HEK293 (cell line): ENCODE measurements around the gene KLHDC9.
A peak's percentile ranks its signal among the peaks of the same experiment; 100 is the strongest.

Experiments used
- BCL11A ChIP-seq: fragments of 450-650 bp; formaldehyde crosslinking; IDR thresholded peaks from 2 replicates; pipeline ENCODE4 v1.5.1; 2016; ENCODE audit warnings: low read depth, missing biosample characterization, missing genetic modification characterization
- EGR2 ChIP-seq: fragments of 450-650 bp; formaldehyde crosslinking; IDR thresholded peaks from 2 replicates; pipeline ENCODE4 v1.5.1; 2016; ENCODE audit warnings: low read depth, missing biosample characterization, missing genetic modification characterization
- GFI1B ChIP-seq: fragments of 450-650 bp; formaldehyde crosslinking; IDR thresholded peaks from 2 replicates; pipeline ENCODE4 v1.5.1; 2016; ENCODE audit warnings: missing biosample characterization, missing genetic modification characterization
- GLIS2 ChIP-seq: fragments of 450-650 bp; formaldehyde crosslinking; IDR thresholded peaks from 2 replicates; pipeline ENCODE4 v1.5.1; 2016; ENCODE audit warnings: missing biosample characterization, missing genetic modification characterization
- HOXC10 ChIP-seq: sonication (generic); formaldehyde crosslinking; IDR thresholded peaks from 2 replicates; pipeline ENCODE4 v1.8.1; 2023; ENCODE audit warnings: mild to moderate bottlenecking, missing genetic modification reagents
- KLF1 ChIP-seq: fragments of 450-650 bp; formaldehyde crosslinking; IDR thresholded peaks from 2 replicates; pipeline ENCODE4 v1.5.1; 2016; ENCODE audit warnings: missing biosample characterization, missing genetic modification characterization
- KLF16 ChIP-seq: fragments of 450-650 bp; formaldehyde crosslinking; IDR thresholded peaks from 2 replicates; pipeline ENCODE4 v1.5.1; 2017; ENCODE audit warnings: missing biosample characterization, missing genetic modification characterization
- KLF9 ChIP-seq: fragments of 450-650 bp; formaldehyde crosslinking; IDR thresholded peaks from 2 replicates; pipeline ENCODE4 v1.5.1; 2016; ENCODE audit warnings: missing biosample characterization, missing genetic modification characterization, low read depth
- MZF1 ChIP-seq: fragments of 450-650 bp; formaldehyde crosslinking; IDR thresholded peaks from 2 replicates; pipeline ENCODE4 v1.5.1; 2017; ENCODE audit warnings: missing biosample characterization, missing genetic modification characterization, borderline replicate concordance
- OVOL3 ChIP-seq: fragments of 450-650 bp; formaldehyde crosslinking; IDR thresholded peaks from 2 replicates; pipeline ENCODE4 v1.5.1; 2016; ENCODE audit warnings: missing biosample characterization, missing genetic modification characterization
- SP2 ChIP-seq: fragments of 450-650 bp; formaldehyde crosslinking; IDR thresholded peaks from 2 replicates; pipeline ENCODE4 v1.5.1; 2016; ENCODE audit warnings: missing biosample characterization, missing genetic modification characterization
- TCF7L2 ChIP-seq: IDR thresholded peaks from 2 replicates; pipeline ENCODE4 v1.6.1; 2011; ENCODE audit warnings: low read depth, mild to moderate bottlenecking, inconsistent platforms, low read length, moderate library complexity, borderline replicate concordance
- ZBTB48 ChIP-seq: fragments of 450-650 bp; formaldehyde crosslinking; IDR thresholded peaks from 2 replicates; pipeline ENCODE4 v1.5.1; 2016; ENCODE audit warnings: missing biosample characterization, missing genetic modification characterization
- ZBTB7A ChIP-seq: fragments of 450-650 bp; formaldehyde crosslinking; IDR thresholded peaks from 2 replicates; pipeline ENCODE4 v1.5.1; 2016; ENCODE audit warnings: low read depth, missing biosample characterization, missing genetic modification characterization
- ZFHX2 ChIP-seq: fragments of 450-650 bp; formaldehyde crosslinking; conservative IDR thresholded peaks from 2 replicates; pipeline ENCODE4 v1.5.1; 2016; ENCODE audit warnings: missing biosample characterization, missing genetic modification characterization
- ZIC2 ChIP-seq: fragments of 450-650 bp; formaldehyde crosslinking; IDR thresholded peaks from 2 replicates; pipeline ENCODE4 v1.5.1; 2016; ENCODE audit warnings: missing biosample characterization, missing genetic modification characterization
- ZNF121 ChIP-seq: fragments of 450-650 bp; formaldehyde crosslinking; IDR thresholded peaks from 2 replicates; pipeline ENCODE4 v1.5.1; 2016; ENCODE audit warnings: missing biosample characterization, missing genetic modification characterization
- ZNF155 ChIP-seq: fragments of 450-650 bp; formaldehyde crosslinking; IDR thresholded peaks from 2 replicates; pipeline ENCODE4 v1.5.1; 2016; ENCODE audit warnings: missing biosample characterization, missing genetic modification characterization
- ZNF157 ChIP-seq: fragments of 450-650 bp; formaldehyde crosslinking; IDR thresholded peaks from 2 replicates; pipeline ENCODE4 v1.5.1; 2016; ENCODE audit warnings: missing biosample characterization, missing genetic modification characterization
- ZNF2 ChIP-seq: fragments of 450-650 bp; formaldehyde crosslinking; IDR thresholded peaks from 2 replicates; pipeline ENCODE4 v1.5.1; 2016; ENCODE audit warnings: missing biosample characterization, missing genetic modification characterization
- ZNF24 ChIP-seq: fragments of 450-650 bp; formaldehyde crosslinking; IDR thresholded peaks from 2 replicates; pipeline ENCODE4 v1.5.1; 2016; ENCODE audit warnings: missing biosample characterization, missing genetic modification characterization
- ZNF324 ChIP-seq: fragments of 450-650 bp; formaldehyde crosslinking; IDR thresholded peaks from 2 replicates; pipeline ENCODE4 v1.5.1; 2016; ENCODE audit warnings: missing biosample characterization, missing genetic modification characterization
- ZNF335 ChIP-seq: fragments of 450-650 bp; formaldehyde crosslinking; conservative IDR thresholded peaks from 2 replicates; pipeline ENCODE4 v1.5.1; 2016; ENCODE audit warnings: missing biosample characterization, missing genetic modification characterization
- ZNF366 ChIP-seq: fragments of 450-650 bp; formaldehyde crosslinking; conservative IDR thresholded peaks from 2 replicates; pipeline ENCODE4 v1.5.1; 2016; ENCODE audit warnings: missing biosample characterization, missing genetic modification characterization
- ZNF530 ChIP-seq: fragments of 450-650 bp; formaldehyde crosslinking; IDR thresholded peaks from 2 replicates; pipeline ENCODE4 v1.5.1; 2016; ENCODE audit warnings: low read depth, missing biosample characterization, missing genetic modification characterization
- ZNF785 ChIP-seq: fragments of 450-650 bp; formaldehyde crosslinking; IDR thresholded peaks from 2 replicates; pipeline ENCODE4 v1.5.1; 2016; ENCODE audit warnings: missing biosample characterization, missing genetic modification characterization
- ZNF792 ChIP-seq: fragments of 450-650 bp; formaldehyde crosslinking; IDR thresholded peaks from 2 replicates; pipeline ENCODE4 v1.5.1; 2016; ENCODE audit warnings: missing biosample characterization, missing genetic modification characterization
- TF ChIP-seq, protein P1 (sequence below): fragments of 450-650 bp; formaldehyde crosslinking; IDR thresholded peaks from 2 replicates; pipeline ENCODE4 v1.5.1; 2017; ENCODE audit warnings: missing biosample characterization, missing genetic modification characterization
- TF ChIP-seq, protein P2 (sequence below): fragments of 450-650 bp; formaldehyde crosslinking; IDR thresholded peaks from 2 replicates; pipeline ENCODE4 v1.5.1; 2016; ENCODE audit warnings: missing biosample characterization, missing genetic modification characterization
- TF ChIP-seq, protein P3 (sequence below): fragments of 450-650 bp; formaldehyde crosslinking; optimal IDR thresholded peaks from 2 replicates; pipeline ENCODE3; 2016; ENCODE audit warnings: missing biosample characterization, mild to moderate bottlenecking, missing genetic modification characterization
- TF ChIP-seq, protein P4 (sequence below): fragments of 450-650 bp; formaldehyde crosslinking; IDR thresholded peaks from 2 replicates; pipeline ENCODE4 v1.5.1; 2016; ENCODE audit warnings: missing biosample characterization, missing genetic modification characterization
- TF ChIP-seq, protein P5 (sequence below): fragments of 450-650 bp; formaldehyde crosslinking; IDR thresholded peaks from 2 replicates; pipeline ENCODE4 v1.5.1; 2016; ENCODE audit warnings: missing biosample characterization, missing genetic modification characterization

Gene KLHDC9

DNA sequence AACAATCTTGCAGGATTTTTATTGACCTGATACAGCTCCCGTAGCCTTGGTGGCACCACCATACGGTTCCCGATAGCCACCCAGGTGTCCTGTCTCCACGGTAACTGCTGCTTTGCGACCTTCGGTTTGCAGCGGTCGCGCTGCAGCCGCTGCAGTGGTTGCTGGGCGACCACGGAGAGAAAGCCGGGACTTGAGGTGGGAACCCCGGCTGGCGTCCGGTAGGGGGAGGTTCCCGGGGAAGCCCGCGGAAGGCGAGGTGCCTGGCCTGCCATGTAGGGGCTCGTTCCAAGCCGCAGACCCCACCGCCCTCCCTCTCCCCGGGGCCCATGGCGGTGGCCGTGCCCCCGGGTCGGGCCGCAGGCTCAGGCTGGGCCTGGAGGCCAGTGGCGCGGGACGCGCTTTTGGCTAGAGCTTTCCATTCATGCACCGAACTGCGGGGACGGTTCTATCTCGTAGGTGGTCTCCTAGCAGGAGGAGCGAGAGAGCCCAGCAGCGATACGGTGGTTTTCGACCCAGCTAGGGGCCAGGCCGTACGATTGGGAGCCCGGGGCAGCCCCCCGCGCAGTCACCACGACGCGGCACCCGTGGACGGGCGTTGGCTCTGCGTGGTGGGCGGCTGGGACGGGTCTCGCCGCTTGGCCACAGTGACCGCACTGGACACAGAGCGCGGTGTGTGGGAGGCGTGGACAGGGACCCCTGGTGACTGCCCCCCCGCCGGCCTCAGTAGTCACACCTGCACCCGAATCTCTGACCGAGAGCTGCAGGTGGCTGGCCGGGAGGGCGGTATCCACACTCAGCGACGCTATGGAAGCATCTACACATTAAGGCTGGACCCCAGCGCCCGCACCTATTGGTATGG lies at the start of gene KLHDC9 (continued):
- TF ChIP-seq KLF1 (tag by site-specific recombination) (no peak), ZNF792 (tag by site-specific recombination) (no peak), ZNF366 (tag by site-specific recombination) (no peak), OVOL3 (tag by site-specific recombination) (no peak), BCL11A (tag by site-specific recombination) (no peak), ZNF324 (tag by site-specific recombination) (no peak), EGR2 (tag by site-specific recombination) (peak; percentile 33; the same call in 1 of the 2 replicates), GFI1B (no peak), ZNF2 (tag by site-specific recombination) (0 out of 2 replicates have a peak, but pooled peaks have one; percentile 14), KLF16 (no peak), HOXC10 (CRISPR knock-in tag) (no peak), MZF1 (tag by site-specific recombination) (no peak), ZBTB48 (tag by site-specific recombination) (peak; percentile 3; the same call in 1 of the 2 replicates), GLIS2 (tag by site-specific recombination) (peak; percentile 62), ZNF785 (tag by site-specific recombination) (no peak), ZNF121 (tag by site-specific recombination) (no peak), ZNF155 (tag by site-specific recombination) (no peak), ZNF157 (tag by site-specific recombination) (no peak), TCF7L2 (no peak), ZNF335 (tag by site-specific recombination) (peak; percentile 20; the same call in 1 of the 2 replicates), ZFHX2 (tag by site-specific recombination) (peak; percentile 47), ZIC2 (tag by site-specific recombination) (peak; percentile 35; the same call in 1 of the 2 replicates), ZBTB7A (tag by site-specific recombination) (peak; percentile 27; the same call in 1 of the 2 replicates), ZNF530 (tag by site-specific recombination) (no peak), ZNF24 (tag by site-specific recombination) (no peak), KLF9 (peak; percentile 46; the same call in 1 of the 2 replicates), SP2 (tag by site-specific recombination) (peak; percentile 57; the same call in 1 of the 2 replicates)
- TF ChIP-seq, protein P1, sequence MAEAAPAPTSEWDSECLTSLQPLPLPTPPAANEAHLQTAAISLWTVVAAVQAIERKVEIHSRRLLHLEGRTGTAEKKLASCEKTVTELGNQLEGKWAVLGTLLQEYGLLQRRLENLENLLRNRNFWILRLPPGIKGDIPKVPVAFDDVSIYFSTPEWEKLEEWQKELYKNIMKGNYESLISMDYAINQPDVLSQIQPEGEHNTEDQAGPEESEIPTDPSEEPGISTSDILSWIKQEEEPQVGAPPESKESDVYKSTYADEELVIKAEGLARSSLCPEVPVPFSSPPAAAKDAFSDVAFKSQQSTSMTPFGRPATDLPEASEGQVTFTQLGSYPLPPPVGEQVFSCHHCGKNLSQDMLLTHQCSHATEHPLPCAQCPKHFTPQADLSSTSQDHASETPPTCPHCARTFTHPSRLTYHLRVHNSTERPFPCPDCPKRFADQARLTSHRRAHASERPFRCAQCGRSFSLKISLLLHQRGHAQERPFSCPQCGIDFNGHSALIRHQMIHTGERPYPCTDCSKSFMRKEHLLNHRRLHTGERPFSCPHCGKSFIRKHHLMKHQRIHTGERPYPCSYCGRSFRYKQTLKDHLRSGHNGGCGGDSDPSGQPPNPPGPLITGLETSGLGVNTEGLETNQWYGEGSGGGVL (tag by site-specific recombination): peak; percentile 93
- TF ChIP-seq, protein P2, sequence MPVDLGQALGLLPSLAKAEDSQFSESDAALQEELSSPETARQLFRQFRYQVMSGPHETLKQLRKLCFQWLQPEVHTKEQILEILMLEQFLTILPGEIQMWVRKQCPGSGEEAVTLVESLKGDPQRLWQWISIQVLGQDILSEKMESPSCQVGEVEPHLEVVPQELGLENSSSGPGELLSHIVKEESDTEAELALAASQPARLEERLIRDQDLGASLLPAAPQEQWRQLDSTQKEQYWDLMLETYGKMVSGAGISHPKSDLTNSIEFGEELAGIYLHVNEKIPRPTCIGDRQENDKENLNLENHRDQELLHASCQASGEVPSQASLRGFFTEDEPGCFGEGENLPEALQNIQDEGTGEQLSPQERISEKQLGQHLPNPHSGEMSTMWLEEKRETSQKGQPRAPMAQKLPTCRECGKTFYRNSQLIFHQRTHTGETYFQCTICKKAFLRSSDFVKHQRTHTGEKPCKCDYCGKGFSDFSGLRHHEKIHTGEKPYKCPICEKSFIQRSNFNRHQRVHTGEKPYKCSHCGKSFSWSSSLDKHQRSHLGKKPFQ (tag by site-specific recombination): peak; percentile 80
- TF ChIP-seq, protein P3, sequence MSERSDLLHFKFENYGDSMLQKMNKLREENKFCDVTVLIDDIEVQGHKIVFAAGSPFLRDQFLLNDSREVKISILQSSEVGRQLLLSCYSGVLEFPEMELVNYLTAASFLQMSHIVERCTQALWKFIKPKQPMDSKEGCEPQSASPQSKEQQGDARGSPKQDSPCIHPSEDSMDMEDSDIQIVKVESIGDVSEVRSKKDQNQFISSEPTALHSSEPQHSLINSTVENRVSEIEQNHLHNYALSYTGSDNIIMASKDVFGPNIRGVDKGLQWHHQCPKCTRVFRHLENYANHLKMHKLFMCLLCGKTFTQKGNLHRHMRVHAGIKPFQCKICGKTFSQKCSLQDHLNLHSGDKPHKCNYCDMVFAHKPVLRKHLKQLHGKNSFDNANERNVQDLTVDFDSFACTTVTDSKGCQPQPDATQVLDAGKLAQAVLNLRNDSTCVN (tag by site-specific recombination): peak; percentile 38
- TF ChIP-seq, protein P4, sequence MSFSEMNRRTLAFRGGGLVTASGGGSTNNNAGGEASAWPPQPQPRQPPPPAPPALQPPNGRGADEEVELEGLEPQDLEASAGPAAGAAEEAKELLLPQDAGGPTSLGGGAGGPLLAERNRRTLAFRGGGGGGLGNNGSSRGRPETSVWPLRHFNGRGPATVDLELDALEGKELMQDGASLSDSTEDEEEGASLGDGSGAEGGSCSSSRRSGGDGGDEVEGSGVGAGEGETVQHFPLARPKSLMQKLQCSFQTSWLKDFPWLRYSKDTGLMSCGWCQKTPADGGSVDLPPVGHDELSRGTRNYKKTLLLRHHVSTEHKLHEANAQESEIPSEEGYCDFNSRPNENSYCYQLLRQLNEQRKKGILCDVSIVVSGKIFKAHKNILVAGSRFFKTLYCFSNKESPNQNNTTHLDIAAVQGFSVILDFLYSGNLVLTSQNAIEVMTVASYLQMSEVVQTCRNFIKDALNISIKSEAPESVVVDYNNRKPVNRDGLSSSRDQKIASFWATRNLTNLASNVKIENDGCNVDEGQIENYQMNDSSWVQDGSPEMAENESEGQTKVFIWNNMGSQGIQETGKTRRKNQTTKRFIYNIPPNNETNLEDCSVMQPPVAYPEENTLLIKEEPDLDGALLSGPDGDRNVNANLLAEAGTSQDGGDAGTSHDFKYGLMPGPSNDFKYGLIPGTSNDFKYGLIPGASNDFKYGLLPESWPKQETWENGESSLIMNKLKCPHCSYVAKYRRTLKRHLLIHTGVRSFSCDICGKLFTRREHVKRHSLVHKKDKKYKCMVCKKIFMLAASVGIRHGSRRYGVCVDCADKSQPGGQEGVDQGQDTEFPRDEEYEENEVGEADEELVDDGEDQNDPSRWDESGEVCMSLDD (tag by site-specific recombination): peak; percentile 77; the same call in 1 of the 2 replicates
- TF ChIP-seq, protein P5, sequence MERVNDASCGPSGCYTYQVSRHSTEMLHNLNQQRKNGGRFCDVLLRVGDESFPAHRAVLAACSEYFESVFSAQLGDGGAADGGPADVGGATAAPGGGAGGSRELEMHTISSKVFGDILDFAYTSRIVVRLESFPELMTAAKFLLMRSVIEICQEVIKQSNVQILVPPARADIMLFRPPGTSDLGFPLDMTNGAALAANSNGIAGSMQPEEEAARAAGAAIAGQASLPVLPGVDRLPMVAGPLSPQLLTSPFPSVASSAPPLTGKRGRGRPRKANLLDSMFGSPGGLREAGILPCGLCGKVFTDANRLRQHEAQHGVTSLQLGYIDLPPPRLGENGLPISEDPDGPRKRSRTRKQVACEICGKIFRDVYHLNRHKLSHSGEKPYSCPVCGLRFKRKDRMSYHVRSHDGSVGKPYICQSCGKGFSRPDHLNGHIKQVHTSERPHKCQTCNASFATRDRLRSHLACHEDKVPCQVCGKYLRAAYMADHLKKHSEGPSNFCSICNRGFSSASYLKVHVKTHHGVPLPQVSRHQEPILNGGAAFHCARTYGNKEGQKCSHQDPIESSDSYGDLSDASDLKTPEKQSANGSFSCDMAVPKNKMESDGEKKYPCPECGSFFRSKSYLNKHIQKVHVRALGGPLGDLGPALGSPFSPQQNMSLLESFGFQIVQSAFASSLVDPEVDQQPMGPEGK: peak; percentile 56; the same call in 1 of the 2 replicates
